GM23248 (cell line): ENCODE measurements around the gene STX4. TPM values are rescaled to one million over a fixed set of nuclear protein-coding genes. Genes with fewer than 3 reads are reported as not detected.
A peak's percentile ranks its signal among the peaks of the same experiment; 100 is the strongest.

ENCODE experiments used
- DNase-seq: peaks from one replicate; pipeline ENCODE4 v3.0.0-alpha.2; 2015
- H2AFZ ChIP-seq: fragments of 200-600 bp; sonication (generic); 2 replicates; pipeline ENCODE4 v1.6.1; 2016; ENCODE audit warnings: antibody characterized with exemption
- H3F3A ChIP-seq: fragments of 200-600 bp; sonication (generic); 2 replicates; pipeline ENCODE4 v1.6.1; 2016; ENCODE audit warnings: mild to moderate bottlenecking, antibody characterized with exemption, mixed run types; ENCODE audit not compliant: insufficient read depth
- H3K27ac ChIP-seq: fragments of 200-600 bp; sonication (generic); 2 replicates; pipeline ENCODE4 v1.5.1; 2016; ENCODE audit warnings: mild to moderate bottlenecking
- H3K27me3 ChIP-seq: fragments of 200-600 bp; sonication (generic); replicated peaks from 2 replicates; pipeline ENCODE4 v1.6.1; 2016; ENCODE audit warnings: mild to moderate bottlenecking; ENCODE audit not compliant: insufficient read depth
- H3K36me3 ChIP-seq: fragments of 200-600 bp; sonication (generic); 2 replicates; pipeline ENCODE4 v1.6.1; 2016; ENCODE audit warnings: low read depth, mild to moderate bottlenecking
- H3K4me1 ChIP-seq: fragments of 200-600 bp; sonication (generic); 2 replicates; pipeline ENCODE4 v1.6.1; 2016; ENCODE audit warnings: mild to moderate bottlenecking; ENCODE audit not compliant: insufficient read depth
- H3K4me2 ChIP-seq: fragments of 200-600 bp; sonication (generic); one replicate; pipeline ENCODE4 v1.6.1; 2016; ENCODE audit warnings: mild to moderate bottlenecking; ENCODE audit not compliant: unreplicated experiment
- H3K4me3 ChIP-seq: fragments of 200-600 bp; sonication (generic); 2 replicates; pipeline ENCODE4 v1.5.1; 2016; ENCODE audit warnings: mild to moderate bottlenecking
- H3K79me2 ChIP-seq: fragments of 200-600 bp; sonication (generic); 2 replicates; pipeline ENCODE4 v1.6.1; 2016; ENCODE audit warnings: mild to moderate bottlenecking; ENCODE audit not compliant: insufficient read depth
- H3K9ac ChIP-seq: fragments of 200-600 bp; sonication (generic); 2 replicates; pipeline ENCODE4 v1.6.1; 2016; ENCODE audit warnings: mild to moderate bottlenecking
- H3K9me2 ChIP-seq: fragments of 200-600 bp; sonication (generic); 2 replicates; pipeline ENCODE4 v1.6.1; 2016; ENCODE audit warnings: mixed run types, mild to moderate bottlenecking, moderate library complexity; ENCODE audit not compliant: insufficient read depth
- H3K9me3 ChIP-seq: fragments of 200-600 bp; sonication (generic); one replicate; pipeline ENCODE4 v1.6.1; 2017; ENCODE audit warnings: low read depth
- H4K20me1 ChIP-seq: fragments of 200-600 bp; sonication (generic); 2 replicates; pipeline ENCODE4 v1.6.0; 2016; ENCODE audit not compliant: insufficient read depth
- EZH2 ChIP-seq: fragments of 200-600 bp; sonication (generic); IDR thresholded peaks from 2 replicates; pipeline ENCODE4 v1.6.1; 2018; ENCODE audit warnings: antibody characterized with exemption, mild to moderate bottlenecking; ENCODE audit not compliant: insufficient read depth, poor library complexity, severe bottlenecking
- EZH2phosphoT487 ChIP-seq: fragments of 200-600 bp; sonication (generic); IDR thresholded peaks from 2 replicates; pipeline ENCODE4 v1.6.1; 2018; ENCODE audit warnings: antibody characterized with exemption, moderate library complexity, mild to moderate bottlenecking, low read depth; ENCODE audit not compliant: insufficient read depth
- WGBS, 2 experiments: methylation state at CpG; one replicate each; pipeline ENCODE4 v1.1.6; 2015 to 2017; ENCODE audit warnings: low lambda C conversion rate in 2 of 2, low coverage in 1 of 2; ENCODE audit errors: missing lambda C conversion rate in 2 of 2; 5-methylcytosine and 5-hydroxymethylcytosine counted together
- in situ Hi-C: fragments of 300-500 bp; cut with MboI; formaldehyde crosslinking; loops from 2 replicates; pipeline ENCODE4 v1.15.0; 2020
- polyA plus RNA-seq: library from polyadenylated mRNA; unstranded; fragments of >200 nt; fragmentation: Nextera tagmentation; extraction: Ambion mirVana; gene quantifications from 2 replicates; pipeline ENCODE4 v1.2.1, GENCODE V29; 2016
- total RNA-seq: library from RNA; depleted of rRNA; stranded (reverse); fragments of >200 nt; shearing (Covaris generic); gene quantifications from 2 replicates; pipeline ENCODE4 v1.2.3, GENCODE V29; 2014

STX4 gene
- total and polyA plus RNA-seq, 2 experiments from 2014 or later: 24.9 to 52.1 TPM

- Histone ChIP-seq H3K36me3 (peaks cover 2% of the 10 kb centered on the region; the same call in 1 of the 2 replicates), H3K4me3 (no peak overlapping the region), H3K27ac (no peak overlapping the region), H3K79me2 (peaks cover 13% of the 10 kb centered on the region), H2AFZ (no peak overlapping the region), H3K4me1 (peaks cover 14% of the 10 kb centered on the region), H4K20me1 (no peaks in the 10 kb centered on the region), H3K4me2 (no peak overlapping the region), H3K9me2 (no peaks in the 10 kb centered on the region), H3K9me3 (no peaks in the 10 kb centered on the region), H3K27me3 (no peaks in the 10 kb centered on the region), H3K9ac (no peak overlapping the region), H3F3A (peaks cover 18% of the 10 kb centered on the region)
- TF ChIP-seq EZH2: no peak
- no peak for TF ChIP-seq EZH2phosphoT487
- WGBS, 2 experiments: 80 to 83% methylated on average over 4 of the region's 4 CpGs
- no peak for DNase-seq
- in situ Hi-C loops: no loop called here
These were observed 22.3 kb downstream of the STX4 start for GRCh38 chr16:31055613-31056012.

- TF ChIP-seq EZH2phosphoT487 (no peak), EZH2 (no peak)
- Histone ChIP-seq H3K9me3 (no peaks in the 10 kb centered on the region), H3K4me2 (no peak overlapping the region), H2AFZ (no peak overlapping the region), H3K79me2 (peaks cover 59% of the 10 kb centered on the region), H3K36me3 (peaks cover 4% of the 10 kb centered on the region; the same call in 1 of the 2 replicates), H3K9me2 (no peaks in the 10 kb centered on the region), H3K9ac (no peak overlapping the region), H3K27me3 (no peaks in the 10 kb centered on the region), H3K4me1 (peaks cover 20% of the 10 kb centered on the region), H3K27ac (no peak overlapping the region), H3F3A (peaks cover 20% of the 10 kb centered on the region), H3K4me3 (no peak overlapping the region), H4K20me1 (no peaks in the 10 kb centered on the region)
- in situ Hi-C loops: no loop called here
- no peak for DNase-seq
- 98% methylated on average over 39 to 42 of the region's 42 CpGs for WGBS, 2 experiments
These were observed 27.9 kb downstream of the STX4 start for GRCh38 chr16:31061126-31061812.

DNA sequence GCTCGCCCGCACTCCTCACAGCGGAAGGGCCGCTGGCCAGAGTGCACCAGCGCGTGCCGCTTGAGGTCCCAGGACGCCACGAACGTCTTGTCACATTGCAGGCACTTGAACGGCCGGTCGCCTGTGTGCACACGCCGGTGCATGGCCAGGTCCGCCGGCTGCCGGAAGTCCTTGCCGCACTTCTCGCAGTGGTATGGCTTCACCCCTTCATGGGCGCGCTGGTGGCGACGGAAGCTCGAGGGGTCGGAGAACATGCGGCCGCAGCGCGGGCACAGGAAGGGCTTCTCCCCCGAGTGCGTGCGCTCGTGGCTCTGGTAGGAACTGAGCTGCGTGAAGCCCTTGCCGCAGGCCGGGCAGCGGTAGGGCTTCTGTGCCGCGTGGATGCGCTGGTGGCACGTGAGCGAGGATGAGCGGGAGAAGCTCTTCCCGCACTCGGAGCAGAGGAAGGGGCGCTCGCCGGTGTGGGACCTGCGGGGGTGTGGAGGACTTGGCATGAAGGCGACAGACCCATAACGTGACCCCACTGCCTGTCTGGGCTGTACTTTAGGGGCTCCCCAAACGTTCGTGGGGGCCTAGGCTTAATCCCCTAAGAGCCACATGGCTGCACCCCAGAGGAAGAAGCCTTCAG lies 28.6 kb downstream of the STX4 start:
- Histone ChIP-seq H3K9me2 (no peaks in the 10 kb centered on the region), H3K4me1 (peaks cover 20% of the 10 kb centered on the region), H3K9ac (no peak overlapping the region), H4K20me1 (no peaks in the 10 kb centered on the region), H3K9me3 (no peaks in the 10 kb centered on the region), H3K4me2 (no peak overlapping the region), H3K36me3 (peaks cover 4% of the 10 kb centered on the region; the same call in 1 of the 2 replicates), H3K27me3 (no peaks in the 10 kb centered on the region), H3F3A (peaks cover 20% of the 10 kb centered on the region), H3K79me2 (peaks cover 66% of the 10 kb centered on the region), H3K27ac (no peak overlapping the region), H2AFZ (no peak overlapping the region), H3K4me3 (no peak overlapping the region)
- DNase-seq: no peak
- TF ChIP-seq EZH2 (no peak), EZH2phosphoT487 (no peak)
- in situ Hi-C loops: no loop called here
- WGBS, 2 experiments: 96 to 97% methylated on average over 49 to 53 of the region's 54 CpGs

- peaks cover 20% of the 10 kb centered on the region for H3K4me1 ChIP-seq
- no peak overlapping the region for H2AFZ ChIP-seq
- no peaks in the 10 kb centered on the region for H4K20me1 ChIP-seq
- 96 to 100% methylated on average over 9 of the region's 9 CpGs for WGBS, 2 experiments
- H3K27ac ChIP-seq: peak overlapping the region; percentile 92
- no peaks in the 10 kb centered on the region for H3K27me3 ChIP-seq
- no peak overlapping the region for H3K4me2 ChIP-seq
- DNase-seq: no peak
- H3K4me3 ChIP-seq: no peak overlapping the region
- H3K36me3 ChIP-seq: peaks cover 4% of the 10 kb centered on the region; the same call in 1 of the 2 replicates
- H3K9ac ChIP-seq: no peak overlapping the region
- no peak for TF ChIP-seq EZH2phosphoT487
- no peak for TF ChIP-seq EZH2
- peaks cover 20% of the 10 kb centered on the region for H3F3A ChIP-seq
- in situ Hi-C loops: no loop called here
- H3K9me2 ChIP-seq: no peaks in the 10 kb centered on the region
- peaks cover 81% of the 10 kb centered on the region for H3K79me2 ChIP-seq
- H3K9me3 ChIP-seq: no peaks in the 10 kb centered on the region
These were observed 30.1 kb downstream of the STX4 start for GRCh38 chr16:31063495-31063842.
